Thyroid gland (tissue), 4 donors: ENCODE data around the gene ZNF675.
"Not testable (repeated sequence)": the region's sequence is repeated elsewhere in the genome, so short reads cannot be mapped to it uniquely, and the experiment has no call there.

ENCODE experiments used
- CTCF ChIP-seq, 6 experiments: fragments of 200-600 bp in 3 of 6; fragments of 450-650 bp in 3 of 6; sonication (generic) in 3 of 6; IDR thresholded peaks; one replicate each; pipeline ENCODE4 v1.5.1; 2016 to 2019; ENCODE audit warnings: antibody characterized with exemption in 6 of 6, mild to moderate bottlenecking in 2 of 6, inconsistent platforms in 1 of 6, moderate library complexity in 1 of 6
- POLR2A ChIP-seq, 2 donors: fragments of 450-650 bp; IDR thresholded peaks; one replicate each; pipeline ENCODE4 v1.6.1; 2017; ENCODE audit warnings: antibody characterized with exemption in 2 of 2, mild to moderate bottlenecking in 2 of 2, moderate library complexity in 1 of 2

GRCh38 chr19:23668606-23669005 lies 18.4 kb downstream of the ZNF675 start:
- TF ChIP-seq CTCF, POLR2A (IDR thresholded peaks at IDR 0.05): not testable (repeated sequence)
